ENCODE measurements around the gene SHCBP1.

GRCh38 chr16:46568472-46569230 is 52.5 kb downstream of the SHCBP1 start:
- TF ChIP-seq CTCF (IDR thresholded peaks at IDR 0.05) (no peak), EZH2 (IDR thresholded peaks at IDR 0.05; ENCODE audit: borderline replicate concordance, insufficient read depth, low read depth, low read length, poor library complexity, severe bottlenecking) (no peak)
